ENCODE measurements around the gene SMG6. TPM values are rescaled to one million over a fixed set of nuclear protein-coding genes. Genes with fewer than 3 reads are reported as not detected.

The SMG6 gene
- total RNA-seq, 1 experiment from 2014 or later: 28.6 TPM

GRCh38 chr17:2184993-2185931 lies 118.3 kb downstream of the SMG6 start:
- no peak overlapping the region for H2AK5ac ChIP-seq (ENCODE audit: insufficient read length, low read length)
- no peak overlapping the region for H3K4me2 ChIP-seq (ENCODE audit: insufficient read depth, insufficient read length, low read length)
- H3K9me3 Mint-ChIP-seq: no peaks in the 10 kb centered on the region
- no peak overlapping the region for H2BK15ac ChIP-seq (ENCODE audit: low read depth, low read length)
- H2BK5ac ChIP-seq (ENCODE audit: insufficient read length, low read length): no peak overlapping the region
- H3K4me1 Mint-ChIP-seq: peaks cover 11 to 18% of the 10 kb centered on the region in 2 experiments
- H3K36me3 Mint-ChIP-seq (ENCODE audit: insufficient read depth in 1 of 3, low read depth in 3 of 3): peaks cover 3 to 35% (median 12%) of the 10 kb centered on the region in 3 experiments; a peak in 6 of 7 replicates
- H4K8ac ChIP-seq (replicated peaks; ENCODE audit: insufficient read length, low read depth, low read length): no peak overlapping the region
- H3T11ph ChIP-seq (ENCODE audit: low read length): no peak overlapping the region
- H3K14ac ChIP-seq (ENCODE audit: insufficient read depth, low read length): no peak overlapping the region
- no peak overlapping the region for H3K23ac ChIP-seq (ENCODE audit: insufficient read length, low read depth, low read length)
- TF ChIP-seq CTCF (conservative IDR thresholded peaks at IDR 0.05): no peak
- H3K4me3 Mint-ChIP-seq: no peak overlapping the region
- H3K79me2 ChIP-seq (ENCODE audit: insufficient read depth, low read length): 0 out of 2 replicates have a peak, but pooled peaks cover 1% of the 10 kb centered on the region
- no peak overlapping the region for H3K27ac ChIP-seq (ENCODE audit: insufficient read length, low read depth, low read length)
- H3K27me3 Mint-ChIP-seq (ENCODE audit: low read depth): no peaks in the 10 kb centered on the region
- H3K4me1 ChIP-seq (ENCODE audit: insufficient read depth, low read length): peaks cover 6% of the 10 kb centered on the region; the same call in 1 of the 2 replicates
- H3K23me2 ChIP-seq (ENCODE audit: insufficient read length, low read depth, low read length, poor library complexity, severe bottlenecking): no peaks in the 10 kb centered on the region
- no peaks in the 10 kb centered on the region for H3K27me3 ChIP-seq (ENCODE audit: insufficient read depth, low read length)
- no peak for DNase-seq
- no peak overlapping the region for H3K9ac ChIP-seq (ENCODE audit: extremely low read depth, insufficient read length, low read length)
- H4K91ac ChIP-seq (ENCODE audit: insufficient read length, low read depth, low read length): no peak overlapping the region
- H4K20me1 ChIP-seq (ENCODE audit: control insufficient read depth, insufficient read depth, insufficient read length): no peaks in the 10 kb centered on the region
- no peak overlapping the region for H2BK12ac ChIP-seq (ENCODE audit: insufficient read length, low read depth, low read length)
- H3K56ac ChIP-seq (ENCODE audit: insufficient read length, low read depth, low read length): no peak overlapping the region
- WGBS (ENCODE audit: extremely low coverage, insufficient read length, low lambda C conversion rate): no CpG with 5 or more reads among the region's 19 CpGs
- H3K9me3 ChIP-seq (ENCODE audit: control insufficient read depth, low read depth, low read length): no peaks in the 10 kb centered on the region
- no peak overlapping the region for H3K4ac ChIP-seq (ENCODE audit: low read depth, low read length)
- peak overlapping the region in 1 of 3 experiments; percentile 85; a peak in 2 of 7 replicates for H3K27ac Mint-ChIP-seq
- no peak overlapping the region for H2AFZ ChIP-seq (ENCODE audit: low read length)
- H4K5ac ChIP-seq (ENCODE audit: insufficient read length, low read depth, low read length): no peak overlapping the region
- H3K79me1 ChIP-seq (ENCODE audit: insufficient read depth, low read depth, low read length, poor library complexity, severe bottlenecking): no peaks in the 10 kb centered on the region
- H2BK120ac ChIP-seq (ENCODE audit: low read depth, low read length, poor library complexity, severe bottlenecking): no peak overlapping the region
- H3K18ac ChIP-seq (ENCODE audit: insufficient read length, low read depth, low read length): no peak overlapping the region
- no peak overlapping the region for H2BK20ac ChIP-seq (ENCODE audit: low read depth, low read length, poor library complexity, severe bottlenecking)
